ENCODE measurements around the gene ARHGAP44.
A peak's percentile ranks its signal among the peaks of the same experiment; 100 is the strongest.
"Not testable (repeated sequence)": the region's sequence is repeated elsewhere in the genome, so short reads cannot be mapped to it uniquely, and the experiment has no call there.

The ARHGAP44 gene

GRCh38 chr17:12973496-12974004 is 184.3 kb downstream of the ARHGAP44 start:
- CTCF ChIA-PET, result no interaction called here
- Histone ChIP-seq H3K4me3 (ENCODE audit: low read depth, low read length) (no peak overlapping the region), H3K27ac (ENCODE audit: extremely low read depth, low read depth, low read length) (no peak overlapping the region), H3K4me1 (ENCODE audit: control insufficient read depth, insufficient read depth, low read length) (no peaks in the 10 kb centered on the region), H3K9me3 (ENCODE audit: control insufficient read depth, insufficient read depth, low read depth, low read length) (no peaks in the 10 kb centered on the region), H3K36me3 (ENCODE audit: control insufficient read depth in 2 of 2, insufficient read depth in 1 of 2, low read length in 2 of 2) (no peaks in the 10 kb centered on the region; a peak in 1 of 3 replicates)
- POLR2A ChIA-PET, result no interaction called here
- TF ChIP-seq KLF9 (tag by site-specific recombination; IDR thresholded peaks at IDR 0.05; ENCODE audit: low read depth), result no peak
- TF ChIP-seq ZIC2 (tag by site-specific recombination; IDR thresholded peaks at IDR 0.05), result peak; percentile 61

- Histone ChIP-seq H3K4me1 (ENCODE audit: control insufficient read depth, insufficient read depth, low read length) (no peaks in the 10 kb centered on the region), H3K4me3 (ENCODE audit: low read depth, low read length) (no peak overlapping the region)
These were observed 184.8 kb downstream of the ARHGAP44 start for GRCh38 chr17:12974005-12974531.

GRCh38 chr17:12977008-12977751 is 187.9 kb downstream of the ARHGAP44 start:
- H3K4me1 ChIP-seq (ENCODE audit: control insufficient read depth, insufficient read depth, low read length), result no peaks in the 10 kb centered on the region
- no peak for TF ChIP-seq ZBTB17 (tag by site-specific recombination; IDR thresholded peaks at IDR 0.05)
- no peak for TF ChIP-seq ZNF654 (tag by site-specific recombination; IDR thresholded peaks at IDR 0.05; ENCODE audit: low read depth)
- no peak for TF ChIP-seq ZNF416 (tag by site-specific recombination; IDR thresholded peaks at IDR 0.05)
- no peak for TF ChIP-seq ZBTB7A (tag by site-specific recombination; IDR thresholded peaks at IDR 0.05; ENCODE audit: low read depth)
- no peak for TF ChIP-seq REST (tag by site-specific recombination; IDR thresholded peaks at IDR 0.05)
- no peak for TF ChIP-seq BCL11A (tag by site-specific recombination; IDR thresholded peaks at IDR 0.05; ENCODE audit: low read depth)
- no peak for TF ChIP-seq ZNF548 (tag by site-specific recombination; IDR thresholded peaks at IDR 0.05)
- TF ChIP-seq ZBTB1 (tag by site-specific recombination; IDR thresholded peaks at IDR 0.05), result no peak
- TF ChIP-seq PATZ1 (tag by site-specific recombination; IDR thresholded peaks at IDR 0.05), result no peak
- TF ChIP-seq TSHZ1 (tag by site-specific recombination; IDR thresholded peaks at IDR 0.05; ENCODE audit: borderline replicate concordance), result no peak
- no peak for TF ChIP-seq ZNF629 (tag by site-specific recombination; IDR thresholded peaks at IDR 0.05)
- H3K27ac ChIP-seq (ENCODE audit: extremely low read depth, low read depth, low read length), result no peak overlapping the region
- ChIA-PET CTCF (interaction anchor here (0.6 to 1.6 kb wide), 2 partner anchors 15 to 25 kb away, joined by 3 to 9 read pairs; no protein-coding TSS in a partner anchor), POLR2A (interaction anchor here (0.6 kb wide), 1 partner anchor 9 kb away, joined by 3 read pairs; no protein-coding TSS in a partner anchor)
- no peaks in the 10 kb centered on the region; a peak in 1 of 3 replicates for H3K36me3 ChIP-seq (ENCODE audit: control insufficient read depth in 2 of 2, insufficient read depth in 1 of 2, low read length in 2 of 2)
- H3K4me3 ChIP-seq (ENCODE audit: low read depth, low read length), result no peak overlapping the region
- no peaks in the 10 kb centered on the region for H3K9me3 ChIP-seq (ENCODE audit: control insufficient read depth, insufficient read depth, low read depth, low read length)

More at GRCh38 chr17:12974005-12974531, 184.8 kb downstream of the ARHGAP44 start:
- H3K27ac ChIP-seq (ENCODE audit: extremely low read depth, low read depth, low read length), result no peak overlapping the region
- no peaks in the 10 kb centered on the region for H3K9me3 ChIP-seq (ENCODE audit: control insufficient read depth, insufficient read depth, low read depth, low read length)
- ChIA-PET POLR2A (no interaction called here), CTCF (no interaction called here)
- TF ChIP-seq ZNF155 (tag by site-specific recombination; IDR thresholded peaks at IDR 0.05), result no peak
- no peak for TF ChIP-seq REPIN1 (tag by site-specific recombination; IDR thresholded peaks at IDR 0.05; ENCODE audit: low read depth)
- TF ChIP-seq TCF7L2 (IDR thresholded peaks at IDR 0.05; ENCODE audit: borderline replicate concordance, low read depth, low read length), result no peak
- TF ChIP-seq ZNF785 (tag by site-specific recombination; IDR thresholded peaks at IDR 0.05), result no peak
- no peak for TF ChIP-seq ZXDB (tag by site-specific recombination; IDR thresholded peaks at IDR 0.05)
- H3K36me3 ChIP-seq (ENCODE audit: control insufficient read depth in 2 of 2, insufficient read depth in 1 of 2, low read length in 2 of 2), result no peaks in the 10 kb centered on the region; a peak in 1 of 3 replicates

- H3K4me1 ChIP-seq (ENCODE audit: control insufficient read depth, insufficient read depth, low read length); H3K9me3 ChIP-seq (ENCODE audit: control insufficient read depth, insufficient read depth, low read depth, low read length); H3K36me3 ChIP-seq (ENCODE audit: control insufficient read depth in 2 of 2, insufficient read depth in 1 of 2, low read length in 2 of 2); H3K4me3 ChIP-seq (ENCODE audit: low read depth, low read length); H3K27ac ChIP-seq (ENCODE audit: extremely low read depth, low read depth, low read length); POLR2A ChIA-PET: not testable (repeated sequence)
- CTCF ChIA-PET, result interaction anchor here (0.6 to 1.6 kb wide), 2 partner anchors 24 to 312 kb away, joined by 3 to 9 read pairs; no protein-coding TSS in a partner anchor
These were observed 189.5 kb downstream of the ARHGAP44 start for GRCh38 chr17:12978787-12979186.

Measured in HEK293 (cell line).